Esophagus squamous epithelium (tissue), 4 donors: ENCODE results near the gene ERAS.

Source experiments
- POLR2A ChIP-seq, 4 donors: fragments of 450-650 bp; IDR thresholded peaks; one replicate each; pipeline ENCODE4 v1.6.1; 2017; ENCODE audit warnings: antibody characterized with exemption in 4 of 4, mild to moderate bottlenecking in 4 of 4, moderate library complexity in 3 of 4
- TF ChIP-seq, protein P1 (sequence below), 6 experiments: fragments of 450-650 bp in 4 of 6; fragments of 200-600 bp in 2 of 6; sonication (generic) in 2 of 6; IDR thresholded peaks; one replicate each; pipeline ENCODE4 v1.5.1; 2016 to 2019; ENCODE audit warnings: antibody characterized with exemption in 6 of 6, mild to moderate bottlenecking in 4 of 6, moderate library complexity in 4 of 6

DNA sequence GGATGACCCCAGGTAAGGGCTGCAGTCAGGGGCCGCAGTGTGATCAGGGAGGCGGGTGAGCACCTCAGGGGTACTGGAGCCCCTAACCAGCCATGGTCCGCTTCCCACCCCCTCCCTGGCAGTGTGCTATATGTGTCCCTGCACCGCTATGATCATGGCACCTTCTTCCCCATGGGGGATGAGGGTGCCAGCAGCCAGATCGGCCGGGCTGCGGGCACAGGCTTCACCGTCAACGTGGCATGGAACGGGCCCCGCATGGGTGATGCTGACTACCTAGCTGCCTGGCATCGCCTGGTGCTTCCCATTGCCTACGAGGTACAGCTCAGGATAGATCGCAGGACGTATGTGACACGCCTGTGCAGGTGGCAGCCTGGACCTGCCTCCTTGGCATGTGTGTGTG lies 8.2 kb upstream of the ERAS start:
- TF ChIP-seq, protein P1, sequence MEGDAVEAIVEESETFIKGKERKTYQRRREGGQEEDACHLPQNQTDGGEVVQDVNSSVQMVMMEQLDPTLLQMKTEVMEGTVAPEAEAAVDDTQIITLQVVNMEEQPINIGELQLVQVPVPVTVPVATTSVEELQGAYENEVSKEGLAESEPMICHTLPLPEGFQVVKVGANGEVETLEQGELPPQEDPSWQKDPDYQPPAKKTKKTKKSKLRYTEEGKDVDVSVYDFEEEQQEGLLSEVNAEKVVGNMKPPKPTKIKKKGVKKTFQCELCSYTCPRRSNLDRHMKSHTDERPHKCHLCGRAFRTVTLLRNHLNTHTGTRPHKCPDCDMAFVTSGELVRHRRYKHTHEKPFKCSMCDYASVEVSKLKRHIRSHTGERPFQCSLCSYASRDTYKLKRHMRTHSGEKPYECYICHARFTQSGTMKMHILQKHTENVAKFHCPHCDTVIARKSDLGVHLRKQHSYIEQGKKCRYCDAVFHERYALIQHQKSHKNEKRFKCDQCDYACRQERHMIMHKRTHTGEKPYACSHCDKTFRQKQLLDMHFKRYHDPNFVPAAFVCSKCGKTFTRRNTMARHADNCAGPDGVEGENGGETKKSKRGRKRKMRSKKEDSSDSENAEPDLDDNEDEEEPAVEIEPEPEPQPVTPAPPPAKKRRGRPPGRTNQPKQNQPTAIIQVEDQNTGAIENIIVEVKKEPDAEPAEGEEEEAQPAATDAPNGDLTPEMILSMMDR (IDR thresholded peaks at IDR 0.05) = no peak
- no peak for TF ChIP-seq POLR2A (IDR thresholded peaks at IDR 0.05)
